Measurements from ENCODE around the gene ANKRD31. TPM values are rescaled to one million over a fixed set of nuclear protein-coding genes. Genes with fewer than 3 reads are reported as not detected.
"Not testable (repeated sequence)": the region's sequence is repeated elsewhere in the genome, so short reads cannot be mapped to it uniquely, and the experiment has no call there.

ANKRD31 gene
- total RNA-seq, 1 donor from 2014 or later = 0.42 TPM

GRCh38 chr5:75089662-75090061 lies 147.0 kb downstream of the ANKRD31 start:
- H3K9me3 Mint-ChIP-seq (ENCODE audit: unreplicated experiment) = no peaks in the 10 kb centered on the region
- H3K27me3 Mint-ChIP-seq (ENCODE audit: unreplicated experiment) = peaks cover 2% of the 10 kb centered on the region
- no peak overlapping the region for H3K4me3 Mint-ChIP-seq (ENCODE audit: unreplicated experiment)
- no peaks in the 10 kb centered on the region for H3K36me3 Mint-ChIP-seq (ENCODE audit: unreplicated experiment)
- TF ChIP-seq CTCF (IDR thresholded peaks at IDR 0.05; ENCODE audit: partially characterized antibody, unreplicated experiment) = no peak
- H3K4me1 Mint-ChIP-seq (ENCODE audit: low read depth, unreplicated experiment) = no peaks in the 10 kb centered on the region
- no peak overlapping the region for H3K27ac Mint-ChIP-seq (ENCODE audit: unreplicated experiment)
- no peak for DNase-seq

- Mint-ChIP-seq H3K27me3 (ENCODE audit: unreplicated experiment) (peaks cover 2% of the 10 kb centered on the region), H3K4me3 (ENCODE audit: unreplicated experiment) (no peak overlapping the region), H3K36me3 (ENCODE audit: unreplicated experiment) (no peaks in the 10 kb centered on the region), H3K4me1 (ENCODE audit: low read depth, unreplicated experiment) (no peaks in the 10 kb centered on the region), H3K27ac (ENCODE audit: unreplicated experiment) (no peak overlapping the region), H3K9me3 (ENCODE audit: unreplicated experiment) (no peaks in the 10 kb centered on the region)
- no peak for DNase-seq
- TF ChIP-seq CTCF (IDR thresholded peaks at IDR 0.05; ENCODE audit: partially characterized antibody, unreplicated experiment) = no peak
Observed at GRCh38 chr5:75089137-75089536, 147.5 kb downstream of the ANKRD31 start.

DNA sequence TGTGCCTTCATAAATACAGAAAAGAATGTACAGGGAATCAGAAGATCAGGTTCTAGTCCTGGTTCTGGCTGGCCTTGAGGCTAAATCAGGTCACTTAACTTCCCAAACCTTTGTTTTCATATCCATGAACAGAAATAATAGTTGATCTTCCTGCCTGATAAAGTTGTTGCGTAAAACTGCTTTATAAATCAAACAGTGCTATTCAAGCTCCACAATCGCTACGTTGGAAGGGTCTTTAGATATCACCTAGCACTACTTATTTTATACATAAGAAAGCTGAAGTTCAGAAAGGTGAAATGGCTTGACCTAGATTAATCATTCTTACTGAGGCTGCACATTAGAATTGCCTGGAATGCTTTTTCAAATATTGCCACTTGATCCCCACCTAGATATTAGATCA lies 148.0 kb downstream of the ANKRD31 start:
- no peak overlapping the region for H3K27ac Mint-ChIP-seq (ENCODE audit: unreplicated experiment)
- DNase-seq = no peak
- no peak overlapping the region for H3K4me3 Mint-ChIP-seq (ENCODE audit: unreplicated experiment)
- peaks cover 2% of the 10 kb centered on the region for H3K27me3 Mint-ChIP-seq (ENCODE audit: unreplicated experiment)
- TF ChIP-seq CTCF (IDR thresholded peaks at IDR 0.05; ENCODE audit: partially characterized antibody, unreplicated experiment) = no peak
- H3K4me1 Mint-ChIP-seq (ENCODE audit: low read depth, unreplicated experiment) = no peaks in the 10 kb centered on the region
- H3K9me3 Mint-ChIP-seq (ENCODE audit: unreplicated experiment) = no peaks in the 10 kb centered on the region
- no peaks in the 10 kb centered on the region for H3K36me3 Mint-ChIP-seq (ENCODE audit: unreplicated experiment)

DNA sequence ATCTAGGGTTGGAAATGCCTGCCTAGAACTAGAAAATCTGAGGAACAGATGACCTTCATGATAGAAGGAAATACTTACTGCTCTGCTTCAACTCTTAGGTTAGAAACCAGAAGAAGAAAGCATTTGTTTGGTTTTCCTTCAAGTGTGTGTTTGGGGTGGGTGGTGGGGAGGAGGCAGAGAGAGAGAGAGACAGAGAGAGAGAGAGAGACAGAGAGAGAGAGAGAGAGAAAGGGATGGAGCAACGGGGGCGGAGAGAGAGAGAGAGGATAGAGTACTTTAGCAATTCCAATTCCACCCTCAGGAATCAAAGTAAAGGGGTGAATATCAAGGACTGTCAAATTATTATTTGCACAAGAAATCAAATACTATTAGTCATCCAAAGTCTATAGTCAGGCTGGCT lies 155.2 kb downstream of the ANKRD31 start:
- Mint-ChIP-seq H3K9me3 (ENCODE audit: unreplicated experiment) (no peaks in the 10 kb centered on the region), H3K27me3 (ENCODE audit: unreplicated experiment) (no peaks in the 10 kb centered on the region), H3K4me1 (ENCODE audit: low read depth, unreplicated experiment) (no peaks in the 10 kb centered on the region), H3K27ac (ENCODE audit: unreplicated experiment) (no peak overlapping the region), H3K4me3 (ENCODE audit: unreplicated experiment) (no peak overlapping the region), H3K36me3 (ENCODE audit: unreplicated experiment) (no peaks in the 10 kb centered on the region)
- DNase-seq = no peak
- TF ChIP-seq CTCF (IDR thresholded peaks at IDR 0.05; ENCODE audit: partially characterized antibody, unreplicated experiment) = no peak

- not testable (repeated sequence) for H3K4me3 Mint-ChIP-seq (ENCODE audit: unreplicated experiment); DNase-seq; H3K9me3 Mint-ChIP-seq (ENCODE audit: unreplicated experiment); H3K27me3 Mint-ChIP-seq (ENCODE audit: unreplicated experiment); H3K36me3 Mint-ChIP-seq (ENCODE audit: unreplicated experiment); H3K27ac Mint-ChIP-seq (ENCODE audit: unreplicated experiment); H3K4me1 Mint-ChIP-seq (ENCODE audit: low read depth, unreplicated experiment)
Observed at GRCh38 chr5:75079346-75079745, 157.3 kb downstream of the ANKRD31 start.

DNA sequence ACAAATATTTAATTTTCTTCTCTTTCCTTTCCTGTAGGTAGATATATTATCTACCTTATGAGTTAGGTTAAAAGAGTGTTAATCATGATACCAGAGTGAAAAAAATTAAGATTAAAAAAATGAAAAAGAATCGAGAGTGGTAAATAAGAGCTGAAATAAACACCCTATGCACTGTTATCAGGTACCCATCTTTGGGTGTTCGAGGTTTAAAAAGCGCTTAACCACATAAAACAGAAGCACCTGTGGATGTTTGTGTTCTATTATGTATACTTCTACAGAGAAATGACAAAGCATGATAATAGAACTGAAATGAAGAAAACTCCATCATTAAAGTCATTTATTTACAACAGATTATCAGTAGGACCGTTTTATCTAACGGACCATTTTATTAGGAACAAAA lies 158.7 kb downstream of the ANKRD31 start:
- no peak overlapping the region for H3K27ac Mint-ChIP-seq (ENCODE audit: unreplicated experiment)
- H3K4me1 Mint-ChIP-seq (ENCODE audit: low read depth, unreplicated experiment) = no peaks in the 10 kb centered on the region
- H3K36me3 Mint-ChIP-seq (ENCODE audit: unreplicated experiment) = no peaks in the 10 kb centered on the region
- H3K9me3 Mint-ChIP-seq (ENCODE audit: unreplicated experiment) = no peaks in the 10 kb centered on the region
- TF ChIP-seq CTCF (IDR thresholded peaks at IDR 0.05; ENCODE audit: partially characterized antibody, unreplicated experiment) = no peak
- no peak for DNase-seq
- H3K4me3 Mint-ChIP-seq (ENCODE audit: unreplicated experiment) = no peak overlapping the region
- H3K27me3 Mint-ChIP-seq (ENCODE audit: unreplicated experiment) = no peaks in the 10 kb centered on the region

Data from glutamatergic neuron (in vitro differentiated cells).